K562 (cell line): ENCODE results near the gene JPT1. TPM values are rescaled to one million over a fixed set of nuclear protein-coding genes. Genes with fewer than 3 reads are reported as not detected.

Source experiments
- ATAC-seq: fragments of 200-7000 bp; cut with Tn5 transposase; 3 replicates; pipeline ENCODE4 v1.9.1; 2020; ENCODE audit warnings: moderate library complexity
- BruUV-seq: library from RNA; stranded (reverse); fragments of 400-500 nt; replicated peaks from 2 replicates; lab custom pipeline; 2021; lab: Mats Ljungman, UMichigan
- CTCF ChIA-PET: fragments of 300-600 bp; formaldehyde crosslinking; extraction: SDS; loops from one replicate; lab custom pipeline; 2021; ENCODE audit warnings: low intra/inter-chr PET ratio; lab: Yijun Ruan, JAX
- POLR2A ChIA-PET: fragments of 300-600, 350-650 bp; sonication (Branson Sonifier 250); formaldehyde crosslinking; extraction: SDS; loops from one replicate; lab custom pipeline; 2021; ENCODE audit warnings: antibody characterized with exemption, inconsistent platforms; lab: Yijun Ruan, JAX
- DNase-seq, 4 experiments: peaks; one replicate each; pipeline versions ENCODE4 v3.0.0 to v3.0.0-alpha.2; 2011 to 2018; ENCODE audit warnings: low spot score in 3 of 4, mixed read lengths in 3 of 4; ENCODE audit errors: extremely low read depth in 1 of 4
- FAIRE-seq: peaks from 2 replicates; lab custom pipeline; 2011; peaks lifted over from hg19 to GRCh38; lab: Jason Lieb, UNC
- H2AFZ ChIP-seq: 2 replicates; pipeline ENCODE4 v1.6.0; 2011; ENCODE audit warnings: low read depth, low read length, control low read depth, inconsistent platforms
- H3K27ac ChIP-seq: fragments of 200-600 bp; 3 replicates; pipeline ENCODE4 v1.8.0; 2011; ENCODE audit warnings: low read depth, mild to moderate bottlenecking, control low read depth, inconsistent platforms, low read length, moderate library complexity, mixed read lengths; ENCODE audit errors: extremely low read depth
- H3K27me3 ChIP-seq, 2 experiments: fragments of 300-600 bp in 1 of 2; 2 replicates in 1 of 2; 3 replicates in 1 of 2; pipeline versions ENCODE4 v1.6.0 to v1.8.0; 2011; ENCODE audit warnings: inconsistent platforms in 2 of 2, low read length in 2 of 2, mild to moderate bottlenecking in 1 of 2, mixed read lengths in 1 of 2, moderate library complexity in 1 of 2; ENCODE audit not compliant: control insufficient read depth in 2 of 2, insufficient read depth in 2 of 2
- H3K36me3 ChIP-seq: fragments of 300-600 bp; 3 replicates; pipeline ENCODE4 v1.8.0; 2011; ENCODE audit warnings: mild to moderate bottlenecking, low read length, inconsistent platforms; ENCODE audit not compliant: control insufficient read depth, insufficient read depth
- H3K4me1 ChIP-seq, 2 experiments: fragments of 200-600 bp in 1 of 2; replicated peaks in 1 of 2; 2 replicates in 1 of 2; 3 replicates in 1 of 2; pipeline versions ENCODE4 v1.5.1 to v1.8.0; 2011; ENCODE audit warnings: inconsistent platforms in 2 of 2, low read length in 2 of 2, mild to moderate bottlenecking in 1 of 2, mixed read lengths in 1 of 2, moderate library complexity in 1 of 2; ENCODE audit not compliant: control insufficient read depth in 2 of 2, insufficient read depth in 2 of 2
- H3K4me2 ChIP-seq: 2 replicates; pipeline ENCODE4 v1.6.1; 2011; ENCODE audit warnings: low read length, control low read depth, inconsistent platforms, mixed read lengths; ENCODE audit not compliant: insufficient read depth
- H3K4me3 ChIP-seq: fragments of 200-600 bp; sonication (generic), shearing (Covaris generic); 2 replicates; pipeline ENCODE4 v1.5.1; 2016; ENCODE audit warnings: control low read depth, inconsistent platforms
- H3K79me2 ChIP-seq: fragments of 200-600 bp; 3 replicates; pipeline ENCODE4 v1.8.0; 2011; ENCODE audit warnings: low read length, inconsistent platforms; ENCODE audit not compliant: control insufficient read depth, insufficient read depth
- H3K9ac ChIP-seq, 2 experiments: 2 replicates each; pipeline versions ENCODE4 v1.6.0 to v1.6.1; 2011; ENCODE audit warnings: low read depth in 2 of 2, low read length in 2 of 2, control low read depth in 1 of 2, inconsistent platforms in 1 of 2, mild to moderate bottlenecking in 1 of 2, mixed read lengths in 1 of 2; ENCODE audit not compliant: insufficient read depth in 1 of 2
- H3K9me1 ChIP-seq: one replicate; pipeline ENCODE4 v1.6.0; 2011; ENCODE audit warnings: inconsistent platforms, mild to moderate bottlenecking, low read length, moderate library complexity; ENCODE audit not compliant: control insufficient read depth, insufficient read depth
- H3K9me3 ChIP-seq: replicated peaks from 2 replicates; pipeline ENCODE4 v1.5.1; 2011; ENCODE audit warnings: low read depth, low read length, inconsistent platforms; ENCODE audit not compliant: control insufficient read depth, insufficient read depth
- H4K20me1 ChIP-seq: replicated peaks from 2 replicates; pipeline ENCODE4 v1.6.1; 2011; ENCODE audit warnings: low read length, inconsistent platforms, mixed read lengths; ENCODE audit not compliant: control insufficient read depth, insufficient read depth
- ARID4B ChIP-seq: sonication (generic); formaldehyde crosslinking; IDR thresholded peaks from 2 replicates; pipeline ENCODE4 v1.8.0; 2022; ENCODE audit warnings: mild to moderate bottlenecking, missing genetic modification reagents
- CAMTA2 ChIP-seq: fragments of 250-450 bp; sonication (Bioruptor Pico); conservative IDR thresholded peaks from 2 replicates; pipeline ENCODE4 v1.5.1; 2022
- CBFB ChIP-seq: sonication (generic); formaldehyde crosslinking; IDR thresholded peaks from 2 replicates; pipeline ENCODE4 v1.4.0; 2020; ENCODE audit warnings: mild to moderate bottlenecking, missing genetic modification reagents
- CBX1 ChIP-seq: sonication (generic); IDR thresholded peaks from 2 replicates; pipeline ENCODE4 v1.6.1; 2016; ENCODE audit warnings: antibody characterized with exemption, low read depth, mild to moderate bottlenecking
- CBX3 ChIP-seq, 2 experiments: IDR thresholded peaks; 1 replicate in 1 of 2; 2 replicates in 1 of 2; pipeline ENCODE4 v1.6.1; 2012; ENCODE audit warnings: inconsistent platforms in 2 of 2, low read length in 2 of 2, borderline replicate concordance in 1 of 2, control low read depth in 1 of 2
- GTF2F1 ChIP-seq: IDR thresholded peaks from 2 replicates; pipeline ENCODE4 v1.6.1; 2011; ENCODE audit warnings: low read depth, low read length, improper control_type of control experiment
- MIER1 ChIP-seq: fragments of 450-650 bp; IDR thresholded peaks from 2 replicates; pipeline ENCODE4 v1.6.1; 2016; ENCODE audit warnings: antibody characterized with exemption, mild to moderate bottlenecking, low read depth
- NFE2L1 ChIP-seq: fragments of 450-650 bp; IDR thresholded peaks from 2 replicates; pipeline ENCODE4 v1.6.1; 2016; ENCODE audit warnings: missing genetic modification characterization, low read depth, mild to moderate bottlenecking, missing compliant biosample characterization, moderate library complexity, borderline replicate concordance
- NR2C1 ChIP-seq, 2 experiments: fragments of 450-650 bp; IDR thresholded peaks; 2 replicates each; pipeline ENCODE4 v1.6.1; 2017; ENCODE audit warnings: mild to moderate bottlenecking in 2 of 2, antibody characterized with exemption in 1 of 2, inconsistent platforms in 1 of 2, missing compliant biosample characterization in 1 of 2, missing genetic modification characterization in 1 of 2
- RNF2 ChIP-seq: sonication (generic); IDR thresholded peaks from 2 replicates; pipeline ENCODE4 v1.6.1; 2016
- SIN3B ChIP-seq: fragments of 450-650 bp; IDR thresholded peaks from 2 replicates; pipeline ENCODE4 v1.6.1; 2017; ENCODE audit warnings: low read depth, mild to moderate bottlenecking, moderate library complexity
- SMC3 ChIP-seq: conservative IDR thresholded peaks from 2 replicates; pipeline ENCODE4 v1.6.1; 2011; ENCODE audit warnings: low read depth, low read length, improper control_type of control experiment; ENCODE audit not compliant: insufficient read depth
- ZMIZ1 ChIP-seq, 2 experiments: fragments of 150-350 bp in 1 of 2; IDR thresholded peaks; 2 replicates each; pipeline ENCODE4 v1.6.1; 2012 to 2016; ENCODE audit warnings: low read depth in 2 of 2, low read length in 2 of 2, mild to moderate bottlenecking in 1 of 2, moderate library complexity in 1 of 2
- WGBS: fragments of 100-300 bp; shearing (Covaris generic); methylation state at CpG from one replicate; pipeline ENCODE4 v1.1.6; 2016; ENCODE audit warnings: low coverage, mixed read lengths; ENCODE audit not compliant: insufficient coverage; ENCODE audit errors: missing lambda C conversion rate; 5-methylcytosine and 5-hydroxymethylcytosine counted together
- in situ Hi-C: fragments of 300-500 bp; cut with MboI; formaldehyde crosslinking; loops from 4 replicates; pipeline ENCODE4 v1.15.0; 2018; ENCODE audit warnings: inconsistent platforms, mixed read lengths
- intact Hi-C: fragments of 100-400 bp; cut with micrococcal nuclease; formaldehyde crosslinking; loops from 2 replicates; pipeline ENCODE4 v1.14.2; 2022
- polyA plus RNA-seq, 8 experiments: library from polyadenylated mRNA; depleted of rRNA in 4 of 8; stranded (reverse) in 5 of 8; unstranded in 3 of 8; fragments of >200 nt; fragmentation: Nextera tagmentation in 2 of 8; fragmentation: Illumina TruSeq in 1 of 8; extraction: Ambion mirVana in 2 of 8; extraction: Trizol in 1 of 8; gene quantifications; 2 replicates each; pipeline versions ENCODE4 v1.2.1 to v1.2.3, GENCODE V29; 2011 to 2014; ENCODE audit warnings: inconsistent platforms in 1 of 8, missing spikeins in 1 of 8
- total RNA-seq, 7 experiments: library from RNA; depleted of rRNA in 6 of 7; stranded (reverse); fragments of >200 nt in 6 of 7; fragmentation: Illumina TruSeq in 2 of 7; extraction: Trizol in 2 of 7; gene quantifications; 2 replicates each; pipeline versions ENCODE4 v1.2.1 to v1.2.3, GENCODE V29; 2011 to 2021; ENCODE audit warnings: low replicate concordance in 1 of 7

The JPT1 gene
- total and polyA plus RNA-seq, 9 of the 15 experiments (the other 6 are each of a cell fraction or from before 2014, with no cell fraction given), result 56.7 to 292 (median 144) TPM

DNA sequence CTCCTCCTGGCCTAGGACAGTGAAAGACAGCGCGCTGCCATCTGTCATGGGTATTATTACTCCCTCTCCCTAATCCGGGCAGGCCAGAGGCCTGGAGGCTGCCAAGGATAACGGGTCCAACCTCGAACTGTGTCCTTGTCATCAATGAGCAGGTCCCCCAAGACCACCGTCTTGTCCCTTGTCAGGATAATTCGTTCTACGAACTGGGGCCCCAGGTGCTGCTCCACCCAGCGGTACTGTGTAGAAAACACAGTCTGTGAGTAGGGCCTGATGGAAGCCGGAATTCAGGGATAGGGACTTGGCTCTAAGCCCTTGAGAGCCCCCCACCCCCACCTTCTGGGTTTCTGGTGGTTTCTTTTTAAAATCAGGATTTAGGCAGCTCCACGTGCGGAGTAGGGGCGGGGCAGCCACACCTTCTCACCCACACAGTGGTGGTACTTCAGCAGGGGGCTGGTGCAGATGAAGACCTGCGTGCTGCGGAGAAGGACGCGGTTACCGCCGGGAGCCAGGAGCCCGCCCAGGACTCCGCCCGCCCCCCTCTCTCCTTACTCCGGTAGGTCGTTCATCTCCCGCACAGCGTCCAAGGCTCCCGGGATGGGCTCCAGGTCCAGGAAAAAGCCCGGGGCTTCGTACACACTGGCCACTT is 23.6 kb downstream of the JPT1 start:
- Histone ChIP-seq H3K4me3 (peak overlapping the region; percentile 90), H3K9ac (peak overlapping the region; percentile 88 to 99), H3K4me1 (peaks cover 15 to 36% of the 10 kb centered on the region in 2 experiments; a peak in 4 of 5 replicates), H3K9me3 (no peaks in the 10 kb centered on the region), H3K27me3 (no peaks in the 10 kb centered on the region), H3K9me1 (no peaks in the 10 kb centered on the region), H4K20me1 (peaks cover 6% of the 10 kb centered on the region; the same call in 1 of the 2 replicates), H3K36me3 (peaks cover 31% of the 10 kb centered on the region; the same call in 2 of the 3 replicates), H3K4me2 (peak overlapping the region; percentile 80), H2AFZ (peak overlapping the region; percentile 92; the same call in 1 of the 2 replicates), H3K27ac (peak overlapping the region; percentile 90), H3K79me2 (peaks cover 29% of the 10 kb centered on the region)
- ChIA-PET POLR2A (interaction anchor here (0.6 to 5.6 kb wide), 11 partner anchors 10 to 144 kb away, joined by 3 to 51 read pairs (median 3); partner anchors contain the start of genes GGA3, MRPL58, MRPS7 and NUP85), CTCF (interaction anchor here (1.0 to 1.6 kb wide), 6 partner anchors 16 to 169 kb away, joined by 3 to 7 read pairs (median 4); partner anchors contain the start of gene KCTD2)
- ATAC-seq, result peak; percentile 72
- DNase-seq, result peak; percentile 67 to 84 (median 72)
- in situ Hi-C loops, result no loop called here
- intact Hi-C loops, result loop anchor here (1.0 to 5.0 kb wide), 3 partner anchors 52 to 71 kb away; partner anchors contain the start of gene SUMO2
- WGBS, result 4% methylated on average over 24 of the region's 29 CpGs
- no TSS peak for BruUV-seq
- peak; percentile 77 for FAIRE-seq
- TF ChIP-seq SMC3, result peak; percentile 61
- TF ChIP-seq RNF2, result no peak
- TF ChIP-seq SIN3B, result no peak
- 0 out of 4 replicates have a peak, but pooled peaks of 1 of the 2 experiments have one; percentile 14 for TF ChIP-seq ZMIZ1 (IDR thresholded peaks at IDR 0.05; ENCODE audit: low read depth in 2 of 2, low read length in 2 of 2)
- TF ChIP-seq NFE2L1 (tag), result no peak
- no peak for TF ChIP-seq CBFB (CRISPR knock-in tag)
- TF ChIP-seq GTF2F1, result no peak
- TF ChIP-seq ARID4B (CRISPR knock-in tag), result peak; percentile 1; the same call in 1 of the 2 replicates
- TF ChIP-seq MIER1, result no peak
- no peak for TF ChIP-seq NR2C1 (IDR thresholded peaks at IDR 0.05)
- no peak for TF ChIP-seq NR2C1 (tag; IDR thresholded peaks at IDR 0.05)
- no peak; a peak in 1 of 3 replicates for TF ChIP-seq CBX3 (IDR thresholded peaks at IDR 0.05; ENCODE audit: borderline replicate concordance in 1 of 2, low read length in 2 of 2)
- 0 out of 2 replicates have a peak, but pooled peaks have one; percentile 3 for TF ChIP-seq CAMTA2 (CRISPR knock-in tag)
- no peak for TF ChIP-seq CBX1
